GM12892 (cell line): ENCODE data around the gene SPATA13. TPM values are rescaled to one million over a fixed set of nuclear protein-coding genes. Genes with fewer than 3 reads are reported as not detected.
A peak's percentile ranks its signal among the peaks of the same experiment; 100 is the strongest.
"Not testable (repeated sequence)": the region's sequence is repeated elsewhere in the genome, so short reads cannot be mapped to it uniquely, and the experiment has no call there.

Experiments
- DNase-seq: peaks from one replicate; pipeline ENCODE4 v3.0.0; 2011; ENCODE audit not compliant: insufficient read length
- FAIRE-seq: peaks from 2 replicates; lab custom pipeline; 2011; peaks lifted over from hg19 to GRCh38; lab: Jason Lieb, UNC
- POLR2A ChIP-seq: IDR thresholded peaks from 2 replicates; pipeline ENCODE4 v1.6.1; 2011; ENCODE audit warnings: low read depth, low read length, control low read depth
- POLR2AphosphoS5 ChIP-seq: IDR thresholded peaks from 2 replicates; pipeline ENCODE4 v1.6.1; 2011; ENCODE audit warnings: low read depth, low read length, control low read depth
- TAF1 ChIP-seq: IDR thresholded peaks from 2 replicates; pipeline ENCODE4 v1.6.1; 2011; ENCODE audit warnings: low read depth, mild to moderate bottlenecking, control low read depth, low read length, borderline replicate concordance
- polyA plus RNA-seq: library from polyadenylated mRNA; unstranded; fragments of >200 nt; gene quantifications from one replicate; pipeline ENCODE4 v1.2.1, GENCODE V29; 2012; ENCODE audit warnings: missing spikeins, inconsistent platforms; ENCODE audit not compliant: missing spikeins

SPATA13 gene
- polyA plus RNA-seq, result 5.6 TPM

GRCh38 chr13:24160458-24161009, at the start of gene SPATA13:
Gene SPATA13 (plus strand): TSS chr13:24160720. CDS start chr13:24222930, 62,210 bp downstream.
- peak; percentile 95 for DNase-seq
- FAIRE-seq, result peak; percentile 94
- no peak for TF ChIP-seq TAF1

- FAIRE-seq (no peak), DNase-seq (no peak)
- TF ChIP-seq TAF1, result no peak
- no peak for TF ChIP-seq POLR2A
- TF ChIP-seq POLR2AphosphoS5, result no peak
Observed at GRCh38 chr13:24112791-24113190, 47.7 kb upstream of the SPATA13 start.

GRCh38 chr13:24115671-24116070, 44.8 kb upstream of the SPATA13 start:
- FAIRE-seq, result no peak
- no peak for DNase-seq
- no peak for TF ChIP-seq TAF1
- no peak for TF ChIP-seq POLR2AphosphoS5
- no peak for TF ChIP-seq POLR2A

- TF ChIP-seq POLR2A (no peak), POLR2AphosphoS5 (no peak), TAF1 (no peak)
- DNase-seq, result no peak
- FAIRE-seq, result no peak
Observed at GRCh38 chr13:24116131-24116530, 44.4 kb upstream of the SPATA13 start.

- DNase-seq (no peak), FAIRE-seq (no peak)
- TF ChIP-seq TAF1, result no peak
- TF ChIP-seq POLR2AphosphoS5, result no peak
- no peak for TF ChIP-seq POLR2A
Observed at GRCh38 chr13:24118576-24118975, 41.9 kb upstream of the SPATA13 start.

- TF ChIP-seq TAF1 (no peak), POLR2A (no peak), POLR2AphosphoS5 (no peak)
- DNase-seq (no peak), FAIRE-seq (no peak)
Observed at GRCh38 chr13:24119626-24120508, 40.7 kb upstream of the SPATA13 start.

GRCh38 chr13:24122045-24122444, 38.5 kb upstream of the SPATA13 start:
- FAIRE-seq, result peak; percentile 17
- not testable (repeated sequence) for DNase-seq

- TF ChIP-seq TAF1 (no peak), POLR2A (no peak)
- DNase-seq (no peak), FAIRE-seq (no peak)
Observed at GRCh38 chr13:24122569-24122968, 38.0 kb upstream of the SPATA13 start.

- DNase-seq (no peak), FAIRE-seq (no peak)
- TF ChIP-seq TAF1 (no peak), POLR2AphosphoS5 (no peak), POLR2A (no peak)
Observed at GRCh38 chr13:24123761-24124160, 36.8 kb upstream of the SPATA13 start.

GRCh38 chr13:24124789-24125476, 35.6 kb upstream of the SPATA13 start:
- FAIRE-seq (peak; percentile 91), DNase-seq (peak; percentile 34)
- TF ChIP-seq POLR2AphosphoS5 (no peak), POLR2A (no peak), TAF1 (no peak)

- no peak for DNase-seq
- TF ChIP-seq POLR2A, result no peak
- no peak for TF ChIP-seq TAF1
- no peak for TF ChIP-seq POLR2AphosphoS5
- peak; percentile 58 for FAIRE-seq
Observed at GRCh38 chr13:24127116-24127631, 33.3 kb upstream of the SPATA13 start.
